HG03039 (cell line): ENCODE measurements around the gene CASP8.
"Not testable (repeated sequence)": the region's sequence is repeated elsewhere in the genome, so short reads cannot be mapped to it uniquely, and the experiment has no call there.

ENCODE experiments used
- ATAC-seq: cut with Tn5 transposase; IDR thresholded peaks from one replicate; pipeline ENCODE4 v1.9.1; 2021; ENCODE audit warnings: mild to moderate bottlenecking, moderate library complexity; ENCODE audit not compliant: unreplicated experiment

The CASP8 gene

GRCh38 chr2:201260302-201260800 lies at the start of gene CASP8:
TSS of gene CASP8 (plus strand) at chr2:201260536. CDS start at chr2:201266487, 5,951 bp downstream.
- no peak for ATAC-seq

GRCh38 chr2:201215963-201216362 lies 44.4 kb upstream of the CASP8 start:
- no peak for ATAC-seq

DNA sequence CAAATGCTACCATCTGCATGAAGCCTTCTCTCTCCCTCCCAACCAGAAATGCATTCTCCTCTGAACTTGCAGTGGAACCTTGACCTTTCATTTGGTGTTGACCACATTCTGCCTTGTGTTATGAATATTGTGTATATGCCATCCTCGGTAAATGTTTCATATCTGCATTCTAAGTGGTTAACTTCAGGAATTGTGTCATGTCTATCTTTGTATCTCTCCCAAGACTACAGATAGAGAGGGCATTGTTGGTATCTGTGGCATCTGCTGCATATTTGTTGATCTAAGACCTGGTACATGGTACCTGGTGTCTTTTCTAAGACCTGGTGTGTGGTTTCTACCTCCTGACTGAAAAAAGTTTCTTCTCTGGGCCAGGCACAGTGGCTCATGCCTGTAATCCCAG lies 43.4 kb upstream of the CASP8 start:
- ATAC-seq: no peak

DNA sequence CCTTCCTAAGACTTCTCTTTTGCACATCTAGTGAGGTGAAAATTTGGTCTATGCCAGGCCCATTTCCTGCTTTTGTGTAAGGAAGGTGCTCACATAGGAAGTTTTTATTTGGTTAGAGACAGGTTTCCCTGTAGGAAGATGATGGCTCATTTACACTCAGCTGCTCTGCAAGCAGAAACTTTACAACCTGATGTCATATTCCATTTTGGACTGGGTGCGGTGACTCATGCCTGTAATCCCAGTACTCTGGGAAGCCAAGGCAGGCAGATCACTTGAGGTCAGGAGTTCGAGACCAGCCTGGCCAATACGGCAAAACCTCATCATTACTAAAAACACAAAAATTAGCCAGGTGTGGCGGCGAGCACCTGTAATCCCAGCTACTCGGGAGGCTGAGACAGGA lies 41.6 kb upstream of the CASP8 start:
- no peak for ATAC-seq

- no peak for ATAC-seq
These were observed 40.8 kb upstream of the CASP8 start for GRCh38 chr2:201219328-201220096.

DNA sequence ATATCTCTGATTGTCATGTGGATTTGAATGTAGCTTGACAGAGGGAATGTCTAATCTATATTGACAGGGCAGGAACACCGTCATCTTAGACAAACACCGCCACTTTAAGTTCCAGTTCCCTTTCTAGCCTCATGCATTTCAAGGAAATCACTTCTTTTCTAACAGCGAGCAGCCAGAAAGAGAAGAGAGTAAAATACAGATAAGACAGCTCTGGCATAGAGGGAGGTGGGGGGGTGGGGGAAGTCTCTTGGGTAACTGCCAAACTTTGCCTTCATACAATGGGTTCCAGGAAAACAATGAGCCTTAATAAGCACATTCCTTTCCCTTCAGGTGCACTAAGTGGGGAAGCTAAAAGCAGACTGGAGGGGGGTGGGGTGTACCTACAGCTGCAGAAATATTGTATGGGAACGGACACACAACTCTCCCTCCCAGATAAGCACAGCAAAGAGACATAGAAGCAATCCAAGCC lies 40.2 kb upstream of the CASP8 start:
- ATAC-seq: no peak

DNA sequence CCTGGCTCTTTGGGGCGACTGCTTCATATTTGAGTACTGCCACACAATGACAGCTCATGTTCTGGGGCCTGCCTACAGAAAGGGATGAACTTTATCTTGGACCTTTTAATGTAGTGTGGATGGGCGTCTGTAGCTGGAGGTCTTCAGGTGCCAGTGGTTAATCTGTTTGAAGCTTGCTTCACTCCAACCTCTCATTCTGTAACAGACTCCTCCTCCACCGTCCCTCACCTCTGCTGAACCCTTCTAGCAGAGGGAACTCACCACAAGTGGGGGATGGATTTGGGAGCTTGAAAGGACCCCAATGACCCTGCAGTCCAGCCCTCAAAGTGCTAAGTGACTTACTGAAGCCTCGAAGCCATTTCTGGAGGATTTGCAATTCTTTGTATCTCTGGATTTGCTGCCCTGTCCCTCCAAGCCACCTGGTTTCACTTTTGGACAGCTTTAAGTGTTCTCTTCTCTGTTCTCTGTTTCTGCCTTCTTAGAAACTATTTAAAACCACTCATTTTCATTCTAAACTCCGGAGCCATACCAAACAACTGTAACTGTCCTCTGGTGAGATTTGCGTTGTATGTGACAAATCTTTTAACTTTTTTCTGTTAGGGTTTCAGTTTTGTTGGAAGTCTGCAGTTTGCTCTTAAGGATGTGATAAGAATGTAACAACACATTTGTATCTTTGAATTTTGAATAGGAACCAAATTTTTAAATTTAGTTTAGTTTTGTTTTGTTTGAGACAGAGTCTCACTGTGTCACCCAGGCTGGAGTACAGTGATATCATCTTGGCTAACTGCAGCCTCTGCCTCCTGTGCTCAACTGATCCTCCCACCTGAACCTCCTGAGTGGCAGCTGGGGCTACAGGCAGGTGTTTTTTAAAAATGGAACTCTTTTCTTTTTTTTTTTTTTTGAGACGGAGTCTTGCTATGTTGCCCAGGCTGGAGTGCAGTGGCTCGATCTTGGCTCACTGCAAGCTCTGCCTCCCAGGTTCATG lies 37.0 kb upstream of the CASP8 start:
- peak; percentile 81 for ATAC-seq

DNA sequence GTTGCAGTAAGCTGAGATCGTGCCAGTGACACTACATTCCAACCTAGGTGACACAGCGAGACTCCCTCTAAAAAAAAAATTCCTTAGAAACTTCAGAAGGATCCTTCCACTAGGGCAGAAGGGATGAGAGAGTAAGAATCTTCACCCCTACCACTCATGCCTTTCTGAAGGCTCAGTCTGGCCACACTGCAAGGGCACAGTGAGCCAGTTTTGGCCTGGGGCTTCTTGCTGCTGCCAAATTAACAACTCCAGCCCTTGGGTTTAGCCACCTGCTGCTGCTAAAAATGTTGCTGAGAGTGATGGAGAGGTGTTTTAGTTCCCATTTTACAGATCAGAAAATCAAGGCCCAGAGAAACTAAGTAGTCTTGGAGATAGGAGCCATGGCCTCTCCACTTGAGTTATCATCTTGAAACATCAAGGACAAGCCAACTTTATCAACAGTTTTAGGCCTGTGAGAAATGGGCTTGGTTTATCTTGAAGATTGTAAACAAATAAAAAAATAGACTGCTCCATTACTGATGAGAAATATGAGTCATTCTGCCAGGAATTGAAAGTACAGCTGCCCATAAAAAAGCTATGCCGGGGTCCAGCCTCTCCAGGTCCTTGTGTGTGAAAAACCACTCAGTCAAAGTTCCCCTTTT lies 31.9 kb upstream of the CASP8 start:
- no peak for ATAC-seq

GRCh38 chr2:201228912-201229290 lies 31.4 kb upstream of the CASP8 start:
- ATAC-seq: no peak

- ATAC-seq: peak; percentile 41
These were observed 28.4 kb upstream of the CASP8 start for GRCh38 chr2:201231781-201232466.

GRCh38 chr2:201232467-201232815 lies 27.9 kb upstream of the CASP8 start:
- no peak for ATAC-seq

DNA sequence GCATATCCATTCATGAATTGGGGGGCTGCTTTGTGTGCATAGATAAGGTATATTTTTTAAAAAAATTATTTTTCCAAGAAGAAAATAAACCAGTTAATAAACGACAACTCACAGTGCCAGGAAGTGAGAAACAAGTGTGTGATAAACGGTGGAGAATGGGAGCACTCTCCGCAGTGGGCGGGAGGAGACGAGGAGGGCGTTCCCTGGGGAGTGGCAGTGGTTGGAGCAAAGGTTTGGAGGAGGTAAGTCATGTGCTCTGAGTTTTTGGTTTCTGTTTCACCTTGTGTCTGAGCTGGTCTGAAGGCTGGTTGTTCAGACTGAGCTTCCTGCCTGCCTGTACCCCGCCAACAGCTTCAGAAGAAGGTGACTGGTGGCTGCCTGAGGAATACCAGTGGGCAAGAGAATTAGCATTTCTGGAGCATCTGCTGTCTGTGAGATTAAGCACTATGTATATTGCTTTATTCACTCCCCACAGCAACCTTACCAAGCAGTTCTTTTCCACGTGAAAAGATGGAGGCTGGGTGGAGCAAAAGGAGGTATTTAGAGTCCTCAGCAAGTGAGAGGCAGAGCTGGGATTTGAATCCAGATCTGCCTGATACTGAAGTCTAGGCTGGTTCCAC lies 27.0 kb upstream of the CASP8 start:
- peak; percentile 90 for ATAC-seq

DNA sequence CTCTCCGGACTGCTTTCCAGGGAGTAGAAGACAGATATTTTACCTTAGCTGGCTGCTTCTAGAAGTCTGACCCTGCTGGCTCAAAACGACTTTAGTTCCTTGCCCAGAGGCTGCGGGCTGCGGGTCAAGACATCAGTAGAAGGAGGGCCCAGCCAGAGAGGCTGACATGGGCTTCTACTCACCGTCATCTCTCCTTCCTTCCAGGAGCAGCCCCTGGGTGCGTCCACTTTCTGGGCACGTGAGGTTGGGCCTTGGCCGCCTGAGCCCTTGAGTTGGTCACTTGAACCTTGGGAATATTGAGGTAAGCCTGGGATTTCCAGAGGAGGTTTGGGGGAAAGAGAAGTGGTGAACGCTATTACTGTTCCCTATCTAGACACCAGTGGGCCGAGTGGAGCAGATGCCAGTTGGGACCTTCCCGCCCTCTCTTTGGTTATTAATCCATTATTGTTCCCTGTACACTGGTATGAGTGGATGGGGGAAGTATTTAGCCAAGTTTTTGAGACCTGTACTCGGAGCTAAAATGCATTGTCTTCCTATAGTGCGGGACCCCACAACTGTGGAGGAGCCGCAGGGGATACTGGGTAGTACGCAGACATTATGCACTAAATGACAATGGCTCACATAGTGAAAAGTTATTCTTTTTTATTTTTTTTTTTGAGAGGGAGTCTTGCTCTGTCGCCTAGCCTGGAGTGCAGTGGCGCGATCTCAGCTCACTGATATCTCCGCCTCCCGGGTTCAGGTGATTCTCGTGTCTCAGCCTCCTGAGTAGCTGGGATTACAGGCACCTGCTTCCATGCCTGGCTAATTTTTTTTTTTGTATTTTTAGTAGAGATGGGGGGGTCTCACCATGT lies 26.3 kb upstream of the CASP8 start:
- peak; percentile 18 for ATAC-seq

DNA sequence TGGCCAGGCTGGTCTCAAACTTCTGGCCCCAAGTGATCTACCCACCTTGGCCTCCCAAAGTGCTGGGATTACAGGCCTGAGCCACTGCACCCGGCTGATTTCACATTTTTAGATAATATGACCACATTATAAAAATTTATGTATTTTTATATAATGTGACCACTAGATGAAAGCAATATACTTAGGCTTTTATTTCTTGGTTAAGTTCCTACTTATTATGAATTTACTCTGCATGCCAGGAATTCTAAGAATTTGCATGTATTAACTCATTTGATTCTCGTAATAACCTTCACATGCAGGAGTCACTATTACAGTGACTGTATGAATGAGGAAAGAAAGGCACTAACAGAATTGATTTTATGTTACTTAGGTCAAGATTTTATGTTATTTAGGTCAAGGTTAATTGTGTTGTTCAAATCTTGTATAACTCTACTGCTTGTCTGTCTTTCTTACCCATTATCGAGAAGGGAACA lies 25.6 kb upstream of the CASP8 start:
- ATAC-seq: no peak

DNA sequence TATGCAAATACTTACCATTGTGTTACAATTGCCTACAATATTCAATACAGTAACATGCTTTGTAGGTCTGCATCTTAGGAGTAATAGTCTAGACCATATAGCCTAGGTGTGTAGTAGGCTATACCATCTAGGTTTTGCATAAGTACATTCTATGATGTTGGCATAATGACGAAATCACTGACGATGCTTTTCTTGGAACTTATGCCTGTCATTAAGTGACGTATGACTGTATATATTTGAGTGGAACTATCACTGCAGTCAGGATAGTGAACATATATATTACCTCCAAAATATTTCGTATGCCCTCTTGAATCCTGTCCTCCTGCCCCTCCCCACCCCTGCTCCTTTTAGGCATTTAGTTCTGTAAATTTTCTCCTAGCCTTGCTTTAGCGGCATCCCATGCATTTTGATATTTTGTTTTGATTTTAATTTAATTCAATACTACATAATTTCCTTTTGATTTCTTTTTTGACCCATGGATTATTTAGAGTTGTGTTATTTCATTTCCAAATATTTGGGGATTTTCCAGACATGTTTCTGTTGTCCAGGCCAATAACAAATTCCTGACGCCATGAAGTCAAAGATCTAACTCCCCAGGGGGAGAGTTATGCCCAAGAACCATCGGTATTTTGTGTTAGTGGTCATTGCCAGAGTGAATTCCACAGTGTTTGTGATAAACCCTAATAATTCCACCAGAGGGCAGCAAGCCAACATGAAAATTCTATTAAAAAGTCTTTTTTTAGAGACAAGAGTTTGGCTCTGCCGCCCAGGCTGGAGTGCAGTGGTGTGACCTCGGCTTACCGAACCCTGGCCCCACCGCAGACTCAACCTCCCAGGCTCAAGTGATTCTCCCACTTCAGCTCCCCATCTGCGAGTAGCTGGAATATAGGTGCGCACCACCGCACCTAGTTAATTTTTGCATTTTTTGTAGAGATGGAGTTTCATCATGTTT lies 24.2 kb upstream of the CASP8 start:
- no peak for ATAC-seq

GRCh38 chr2:201237486-201238123 lies 22.7 kb upstream of the CASP8 start:
- no peak for ATAC-seq

DNA sequence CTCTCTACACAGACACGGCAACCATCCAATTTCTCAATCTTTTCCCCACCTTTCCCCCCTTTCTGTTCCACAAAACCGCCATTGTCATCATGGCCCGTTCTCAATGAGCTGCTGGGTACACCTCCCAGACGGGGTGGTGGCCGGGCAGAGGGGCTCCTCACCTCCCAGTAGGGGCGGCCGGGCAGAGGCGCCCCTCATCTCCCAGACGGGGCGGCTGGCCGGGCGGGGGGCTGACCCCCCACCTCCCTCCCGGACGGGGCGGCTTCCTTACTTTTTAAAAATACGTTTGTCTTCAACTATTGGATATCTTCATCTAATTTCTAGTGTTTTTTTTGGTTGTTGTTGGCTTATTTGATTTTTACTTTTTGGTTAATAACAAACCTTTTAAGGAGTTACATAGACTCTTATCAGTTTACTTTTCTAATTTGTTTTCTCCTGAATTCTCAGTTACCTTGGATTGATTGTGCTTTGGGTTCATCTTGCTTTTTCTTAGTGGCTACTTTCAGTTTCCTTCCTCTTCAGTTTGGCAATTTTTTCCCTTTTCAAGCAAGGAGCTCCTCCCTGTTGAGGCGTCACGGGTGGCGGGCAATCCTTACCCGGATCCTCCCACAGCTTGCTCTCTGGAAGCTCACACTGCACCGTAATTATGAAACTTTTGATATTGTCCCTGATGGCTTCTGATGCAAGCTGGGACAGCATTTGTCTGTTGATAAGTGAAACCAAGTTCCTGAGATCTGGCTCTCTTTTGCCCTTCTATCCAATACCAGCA lies 21.0 kb upstream of the CASP8 start:
- not testable (repeated sequence) for ATAC-seq
